Activated T-cell treated with anti-CD3 and anti-CD28 coated beads, Interleukin-2, amount 50 U/mL, for 1 hour (primary cell): ENCODE measurements around the gene TTC7B.

Source experiments
- DNase-seq: peaks from one replicate; pipeline ENCODE4 v3.0.0-alpha.2; 2020

The TTC7B gene

DNA sequence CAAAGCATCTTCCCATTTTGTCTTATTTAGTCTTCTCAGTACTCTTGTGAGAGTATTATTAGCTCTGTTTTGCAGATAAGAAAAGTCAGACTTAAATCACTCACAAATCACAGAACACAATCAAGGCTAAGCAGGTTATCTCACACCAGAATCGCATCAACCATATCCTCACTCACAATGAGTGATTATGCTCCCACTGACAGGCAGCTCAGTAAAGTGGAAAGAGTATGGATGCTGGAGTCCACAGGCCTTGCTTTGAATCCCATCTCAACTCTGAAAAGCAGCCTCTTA lies 43.1 kb downstream of the TTC7B start:
- DNase-seq, result no peak

DNA sequence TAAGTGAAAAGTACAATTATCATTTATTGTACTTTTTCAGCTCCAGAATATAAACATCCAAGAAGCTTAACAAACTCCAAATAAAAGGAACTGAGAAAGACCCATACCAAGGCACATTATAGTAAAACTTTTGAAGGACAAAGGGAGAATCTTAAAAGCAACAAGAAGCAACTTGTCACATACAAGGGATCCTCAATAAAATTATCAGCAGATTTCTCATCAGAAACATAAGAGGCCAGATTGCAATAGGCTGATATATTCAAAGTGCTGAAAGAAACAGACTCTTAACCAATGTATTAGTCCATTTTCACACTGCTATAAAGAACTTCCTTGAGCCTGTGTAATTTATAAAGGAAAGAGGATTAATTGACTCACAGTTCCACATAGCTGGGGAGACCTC lies 48.3 kb downstream of the TTC7B start:
- no peak for DNase-seq

DNA sequence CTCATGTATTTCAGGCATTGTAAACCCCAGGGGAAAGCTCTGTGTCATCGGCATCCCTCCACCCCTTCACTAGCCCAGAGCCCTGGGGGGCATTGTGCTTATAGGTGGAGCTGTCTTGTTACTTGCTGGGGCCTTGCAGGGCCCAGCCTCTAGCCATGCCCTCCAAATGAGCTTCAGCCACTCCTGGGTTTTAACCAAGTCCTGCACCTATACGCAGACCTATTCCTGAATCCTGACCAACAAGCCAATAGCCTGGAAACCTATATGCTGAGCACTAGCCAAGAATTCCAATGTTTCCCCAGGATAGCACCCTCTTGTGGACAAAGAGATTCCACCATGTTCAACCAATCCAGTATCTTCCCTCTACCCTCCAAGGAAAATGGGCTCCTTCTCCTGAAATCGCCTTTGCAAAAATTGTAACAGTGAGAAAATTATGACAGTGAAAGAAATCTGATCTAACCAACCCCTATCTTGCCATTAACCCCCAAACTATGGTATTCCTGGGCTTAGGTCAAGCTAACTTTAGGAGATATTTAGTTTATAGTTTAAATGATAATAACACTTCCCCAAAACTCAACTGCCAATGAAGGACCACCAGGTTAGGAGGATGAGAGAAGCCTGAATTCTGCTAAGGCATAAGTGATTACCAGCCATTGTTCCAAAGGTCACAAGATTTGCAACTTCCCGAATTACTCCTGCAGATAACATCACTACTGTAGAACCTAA lies 55.5 kb downstream of the TTC7B start:
- no peak for DNase-seq

DNA sequence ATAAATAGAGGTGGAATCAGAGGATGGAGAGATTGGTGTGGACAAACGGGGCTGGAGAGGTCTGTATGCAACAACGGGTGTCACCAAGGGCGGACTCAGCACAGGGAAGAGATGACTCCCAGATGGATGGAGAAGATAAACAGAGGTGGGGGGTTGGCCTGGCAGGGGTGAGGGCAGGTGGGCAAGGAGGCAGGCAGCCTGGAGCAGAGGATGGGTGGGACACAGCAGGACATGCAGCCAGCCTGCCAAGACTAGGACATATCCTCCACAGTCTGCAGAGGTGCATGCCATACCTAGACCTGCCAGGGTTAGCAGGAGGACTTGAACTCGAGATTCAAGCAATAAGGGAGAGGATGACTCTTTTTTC lies 56.2 kb downstream of the TTC7B start:
- no peak for DNase-seq

DNA sequence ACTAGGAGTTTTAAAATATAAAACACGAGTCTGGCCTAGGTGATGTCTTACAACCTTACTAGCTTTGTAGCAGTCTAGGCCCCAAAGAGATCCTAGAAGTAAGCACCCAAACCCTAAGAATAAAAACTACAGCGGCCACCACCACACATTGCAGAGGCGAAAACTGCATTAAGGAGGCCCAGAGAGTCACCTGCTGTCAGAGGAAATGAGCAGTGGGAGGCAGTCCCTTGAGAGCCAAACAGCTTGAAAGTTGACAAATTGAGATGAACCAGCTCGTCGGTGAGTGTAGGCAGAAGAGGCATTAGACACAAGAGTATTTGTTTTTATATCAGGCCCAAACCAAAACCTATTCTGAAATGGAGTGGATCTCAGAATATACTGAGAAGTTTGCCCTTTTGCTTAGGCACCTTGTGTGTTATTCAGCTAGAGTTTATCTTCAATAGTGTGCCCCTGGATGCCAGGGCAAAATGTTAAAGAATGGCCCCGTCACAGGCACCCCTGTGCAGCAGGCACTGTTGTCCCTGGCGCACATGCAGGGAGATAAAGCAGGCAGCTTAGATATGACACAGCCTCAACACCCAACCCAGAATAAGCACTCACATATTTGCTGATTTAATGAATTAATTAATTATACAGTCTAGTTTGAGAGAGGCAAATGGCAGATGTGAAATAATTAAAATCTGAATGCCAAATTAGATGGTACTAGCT lies 56.7 kb downstream of the TTC7B start:
- DNase-seq, result no peak

DNA sequence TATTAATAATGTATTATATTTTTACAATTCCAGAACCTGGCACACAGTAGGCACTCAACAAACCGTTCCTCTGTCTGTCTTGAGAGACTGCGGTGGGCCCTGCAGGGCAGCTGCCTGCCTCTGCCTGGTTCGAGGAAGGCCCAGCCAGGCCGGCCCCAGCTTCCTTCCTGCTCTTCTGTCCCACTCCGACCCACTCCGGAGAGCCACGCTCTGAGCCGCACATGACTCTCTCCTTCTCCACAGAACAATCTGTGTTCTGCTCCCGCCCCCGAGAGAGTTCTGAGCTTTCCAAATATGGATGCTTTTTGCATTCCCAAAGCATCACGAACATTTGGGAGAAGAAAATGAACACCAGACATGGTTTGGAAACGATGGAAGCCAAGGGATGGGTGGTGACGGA lies 57.3 kb downstream of the TTC7B start:
- DNase-seq, result no peak

DNA sequence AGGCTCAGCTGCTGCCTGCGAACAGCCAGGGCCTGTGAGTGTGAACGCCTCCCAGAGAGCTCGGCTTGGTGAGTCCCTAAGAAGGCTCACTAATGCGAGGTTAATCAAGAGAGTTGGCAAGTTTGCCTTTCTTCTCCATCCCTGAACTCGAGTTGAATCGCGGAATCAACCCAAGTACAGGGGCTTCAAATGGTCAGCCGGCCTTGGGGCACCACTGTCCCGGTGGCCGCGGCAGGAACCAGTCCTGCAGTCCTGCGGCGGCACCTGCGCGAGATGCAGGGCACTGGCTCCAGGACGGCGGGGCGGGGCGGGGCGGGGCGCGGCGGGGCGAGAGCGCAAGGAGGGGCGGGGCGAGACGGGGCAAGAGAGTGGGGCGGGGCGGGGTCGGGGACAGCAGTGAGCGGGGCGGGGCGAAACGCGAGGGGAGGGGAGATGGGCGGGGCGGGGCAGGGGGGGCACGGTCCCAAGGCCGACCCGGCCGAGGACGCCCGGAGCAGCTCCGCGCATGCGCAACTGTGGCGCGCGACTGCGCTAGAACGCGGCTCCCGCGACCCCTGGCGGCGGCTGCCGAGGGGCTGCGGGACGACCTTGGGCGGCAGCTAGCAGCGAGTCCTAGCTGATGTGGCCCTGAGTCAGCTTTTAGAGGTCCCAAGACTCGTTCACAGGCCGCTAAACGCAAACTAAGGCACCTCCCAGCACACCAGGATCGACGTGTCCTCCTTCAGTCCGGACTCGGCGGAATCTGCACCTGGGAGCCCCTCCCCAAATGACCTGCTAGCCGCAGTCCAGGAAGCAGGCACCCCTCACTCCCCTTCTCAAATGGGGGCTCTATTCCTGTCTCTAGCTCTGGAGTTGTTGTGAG lies 58.0 kb downstream of the TTC7B start:
- DNase-seq, result peak; percentile 98

DNA sequence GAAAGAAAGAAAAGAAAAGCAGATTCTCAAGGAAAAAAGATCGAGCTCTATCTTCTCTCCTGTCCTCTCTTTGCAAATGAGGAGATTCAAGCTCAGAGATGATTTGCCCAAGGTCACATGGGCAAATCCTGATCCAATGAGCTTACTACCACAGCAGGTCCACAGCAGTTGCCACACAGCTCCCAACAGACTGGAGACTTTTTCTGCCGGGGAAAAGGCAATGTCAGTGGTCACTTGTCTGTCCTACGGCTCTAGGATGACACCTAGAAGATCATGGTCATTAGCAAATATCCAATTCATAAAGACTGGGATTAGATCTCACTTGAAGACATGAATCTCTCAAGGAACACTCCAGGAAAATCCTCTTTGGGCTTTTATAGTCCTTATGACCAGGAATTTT lies 58.8 kb downstream of the TTC7B start:
- no peak for DNase-seq

DNA sequence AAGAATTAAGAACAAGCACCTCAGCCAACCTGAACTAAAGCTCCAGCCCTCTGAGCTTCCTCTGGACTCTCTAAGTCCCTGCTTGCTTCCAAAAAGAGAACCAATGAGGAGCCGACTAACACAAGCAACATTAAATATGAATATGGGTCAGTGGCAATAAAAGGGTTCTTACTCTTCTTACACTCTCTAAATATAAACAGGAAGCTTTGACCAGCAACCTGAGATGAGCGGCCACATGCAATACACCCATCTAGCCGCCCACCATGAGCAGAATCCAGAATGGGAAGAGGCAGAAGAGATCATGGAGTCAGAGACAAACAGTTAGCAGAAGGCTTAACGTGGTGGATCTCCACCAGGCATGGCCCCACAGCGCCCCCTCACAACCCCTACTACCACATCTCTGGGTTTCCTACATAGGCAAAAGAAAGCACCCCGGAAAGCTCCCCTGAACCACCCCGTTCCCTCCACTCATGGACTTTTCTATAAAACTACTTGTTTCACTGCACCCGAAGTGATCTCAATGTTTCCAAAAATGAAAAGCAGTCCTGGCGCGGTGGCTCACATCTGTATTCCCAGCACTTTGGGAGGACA lies 59.4 kb downstream of the TTC7B start:
- DNase-seq, result no peak

DNA sequence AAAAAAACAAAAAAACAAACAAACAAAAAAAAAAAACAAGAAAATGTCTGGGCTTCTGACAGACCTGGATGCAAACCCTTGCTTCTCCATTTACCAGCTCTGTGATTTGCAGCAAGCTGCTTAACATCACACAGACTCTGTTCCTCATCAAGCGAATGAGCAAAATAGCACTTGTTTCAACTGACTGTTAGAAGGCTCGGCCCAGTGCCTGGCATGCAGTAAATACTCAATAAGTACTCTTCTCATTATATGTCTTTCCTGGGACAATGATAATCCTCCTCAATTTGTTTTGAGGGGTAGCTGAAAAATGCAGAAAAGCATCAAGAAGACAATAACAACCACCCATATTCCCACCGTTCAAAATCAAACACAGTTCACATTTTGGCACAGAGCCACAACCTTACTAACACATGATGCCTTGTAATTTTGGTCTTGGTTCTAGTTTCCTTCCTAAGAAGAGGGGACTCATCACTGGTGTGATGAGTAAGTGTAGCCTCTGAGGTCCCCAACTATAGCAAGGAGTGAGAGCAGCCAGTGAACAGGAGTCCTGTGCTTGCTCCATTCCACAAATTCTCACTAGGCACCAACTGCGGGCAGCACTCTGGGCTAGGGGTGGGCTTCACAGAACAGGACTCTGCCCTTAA lies 60.4 kb downstream of the TTC7B start:
- DNase-seq, result no peak

DNA sequence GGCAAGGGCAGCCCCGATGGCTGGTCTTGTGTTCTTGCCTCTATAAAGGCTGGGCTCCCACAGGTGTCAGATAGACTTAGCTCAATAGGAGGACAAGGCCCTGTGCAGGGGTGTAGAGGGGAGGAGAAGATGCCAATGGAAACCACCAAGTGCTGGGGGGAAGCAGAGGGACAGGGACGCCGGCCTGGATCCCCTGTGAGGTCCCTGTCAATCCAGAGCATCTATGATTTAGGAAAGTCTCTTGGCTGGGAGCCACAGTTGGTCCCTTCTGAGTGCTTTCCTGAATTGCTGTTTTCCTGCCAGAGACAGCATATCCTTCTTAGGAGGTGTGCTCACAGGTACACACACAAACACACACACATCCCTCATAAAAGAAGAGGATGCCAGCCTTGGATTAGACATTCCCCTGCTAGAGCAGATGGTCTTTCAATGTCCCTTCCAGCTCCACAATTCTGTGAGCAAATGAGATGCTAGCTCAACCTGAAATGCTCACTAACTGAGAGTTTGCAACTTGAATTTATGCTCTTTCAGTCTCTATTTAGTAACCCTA lies 62.7 kb downstream of the TTC7B start:
- DNase-seq, result no peak

DNA sequence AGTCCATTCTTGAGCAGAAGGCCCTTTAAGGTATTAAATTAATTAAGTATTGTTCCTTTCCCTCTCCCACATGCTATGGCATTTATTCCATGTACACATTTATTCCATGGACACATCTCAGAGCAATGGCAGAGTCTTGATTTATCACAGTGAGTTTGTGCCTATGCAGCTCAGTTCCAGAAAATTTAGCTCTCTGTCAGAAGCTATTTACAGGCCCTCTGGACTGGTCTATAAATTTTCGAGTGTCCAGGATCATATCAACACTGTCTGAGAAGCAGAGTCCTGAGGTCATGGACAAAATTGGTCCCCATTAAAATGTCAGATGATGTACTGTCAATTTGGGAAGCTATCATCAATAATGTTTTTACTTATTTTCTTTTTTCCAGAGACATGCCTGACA lies 65.5 kb downstream of the TTC7B start:
- no peak for DNase-seq

DNA sequence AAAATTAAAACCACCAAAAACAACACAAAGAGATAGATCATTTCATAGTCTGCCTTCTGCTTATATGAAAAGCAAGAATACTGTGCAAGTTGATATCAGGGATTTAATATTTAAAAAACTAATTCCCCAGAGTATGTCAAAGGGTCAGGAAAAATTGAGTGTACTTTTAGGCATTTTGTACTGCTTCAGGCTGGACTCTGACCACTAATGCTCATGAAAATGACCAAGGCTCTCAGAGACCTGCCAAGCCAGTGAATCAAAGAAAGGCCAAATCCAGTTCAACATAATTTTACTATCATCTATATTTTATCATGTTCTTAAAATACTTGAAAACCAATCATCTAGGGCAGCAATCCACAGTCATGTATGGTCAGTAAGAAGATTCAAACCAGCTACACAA lies 66.0 kb downstream of the TTC7B start:
- DNase-seq, result no peak

DNA sequence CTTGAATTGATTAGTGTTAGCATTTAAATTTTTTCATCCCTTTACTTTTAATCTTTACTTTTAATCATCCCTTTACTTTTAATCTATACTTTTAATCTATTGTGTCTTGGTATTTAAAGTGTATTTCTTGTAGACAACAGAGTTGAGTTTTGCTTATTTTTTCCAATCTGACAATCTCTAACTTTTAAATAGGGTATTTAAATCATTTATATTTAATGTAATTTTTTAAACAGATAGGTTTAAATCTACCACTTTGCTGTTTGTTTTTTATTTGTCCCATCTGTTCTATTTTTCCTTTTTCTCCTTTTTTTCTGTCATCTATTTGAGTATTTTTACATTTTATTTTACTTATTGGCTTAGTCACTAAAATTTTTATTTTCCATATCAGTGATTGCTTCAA lies 68.3 kb downstream of the TTC7B start:
- DNase-seq, result no peak

DNA sequence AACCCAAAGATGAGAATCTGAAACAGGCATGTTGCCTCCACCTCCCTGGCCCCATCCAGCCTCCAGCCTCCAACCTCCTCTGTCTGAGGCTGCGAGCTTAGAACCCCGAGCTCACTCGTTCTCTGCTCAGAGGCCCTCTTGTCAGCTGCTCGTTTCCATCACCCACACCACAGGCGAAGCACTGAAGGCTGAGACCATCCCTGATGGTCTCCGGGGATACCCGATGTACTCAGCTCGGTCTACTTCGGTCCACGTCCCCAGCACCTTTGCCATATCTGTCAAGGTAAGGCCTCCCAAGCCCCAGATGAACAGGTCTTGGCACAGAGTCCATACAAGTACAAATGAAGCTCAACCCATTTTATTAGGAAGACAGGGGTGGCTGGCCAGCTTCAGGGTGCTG lies 72.4 kb downstream of the TTC7B start:
- DNase-seq, result no peak

DNA sequence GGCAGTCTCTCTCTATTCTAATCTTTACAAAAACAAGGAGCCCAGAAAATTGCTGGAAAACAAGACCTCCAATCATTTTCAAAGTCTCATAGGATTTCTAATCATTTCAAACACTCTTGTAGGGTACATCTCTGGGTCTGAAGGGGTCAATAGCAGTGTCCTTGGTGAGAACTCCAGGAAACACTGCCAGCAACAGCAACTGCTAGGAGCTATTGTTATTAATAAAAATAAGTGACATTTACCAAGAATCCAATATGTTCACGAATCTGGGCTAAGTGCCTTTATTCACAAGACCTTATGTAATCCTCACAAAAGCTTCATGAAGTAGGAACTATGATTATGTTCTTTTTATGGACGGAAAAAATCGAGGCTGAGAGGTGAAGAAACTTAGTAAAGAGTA lies 72.8 kb downstream of the TTC7B start:
- no peak for DNase-seq

DNA sequence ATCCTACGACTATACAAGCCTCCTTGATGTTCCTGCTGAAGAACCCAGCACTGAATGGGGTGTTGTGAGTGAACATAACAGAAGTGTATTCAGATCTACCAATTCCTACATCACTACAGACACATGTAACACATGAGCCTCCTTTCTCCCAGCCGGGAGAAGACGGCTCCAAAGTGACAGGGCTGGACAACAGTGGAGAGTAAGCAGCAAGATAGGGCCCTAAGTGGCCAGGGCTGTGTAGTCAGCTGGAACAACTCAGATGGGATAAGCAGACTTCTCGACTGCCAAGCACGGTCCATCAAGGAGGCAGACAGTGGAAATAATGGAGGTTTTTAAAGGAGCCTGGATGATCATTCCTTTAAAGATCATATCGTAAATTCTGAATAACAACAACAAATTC lies 73.5 kb downstream of the TTC7B start:
- DNase-seq, result no peak

DNA sequence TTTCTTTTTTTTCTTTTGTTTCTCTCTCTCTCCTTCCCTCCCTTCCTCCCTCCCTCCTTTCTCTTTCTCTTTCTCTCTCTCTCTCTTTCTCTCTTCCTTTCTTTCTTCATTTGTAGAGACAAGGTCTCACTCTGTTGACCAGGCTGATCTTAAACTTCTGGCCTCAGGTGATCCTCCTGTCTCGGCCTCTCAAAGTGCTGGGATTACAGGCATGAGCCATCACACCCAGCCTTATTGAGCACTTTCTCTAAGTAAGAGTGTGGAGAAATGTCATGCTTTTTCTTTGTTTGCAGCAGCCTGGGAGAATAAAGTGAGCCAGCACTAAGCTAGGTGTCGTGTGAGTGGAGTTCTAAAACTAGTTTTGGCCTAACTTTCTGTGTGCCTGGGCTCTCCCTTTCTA lies 74.0 kb downstream of the TTC7B start:
- DNase-seq, result no peak

DNA sequence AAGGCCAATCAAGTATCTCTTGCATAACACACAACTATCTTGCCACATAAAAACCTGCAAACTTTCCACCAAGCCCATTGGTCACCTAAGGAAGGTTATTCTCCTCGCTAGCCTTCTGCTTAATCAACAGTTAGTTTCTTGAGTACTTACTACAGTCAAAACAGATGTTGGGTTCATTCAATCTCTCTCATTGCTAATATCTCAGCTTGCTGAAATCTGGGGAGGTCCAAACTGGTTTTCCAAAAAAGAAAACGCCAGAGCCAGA lies 74.6 kb downstream of the TTC7B start:
- no peak for DNase-seq

DNA sequence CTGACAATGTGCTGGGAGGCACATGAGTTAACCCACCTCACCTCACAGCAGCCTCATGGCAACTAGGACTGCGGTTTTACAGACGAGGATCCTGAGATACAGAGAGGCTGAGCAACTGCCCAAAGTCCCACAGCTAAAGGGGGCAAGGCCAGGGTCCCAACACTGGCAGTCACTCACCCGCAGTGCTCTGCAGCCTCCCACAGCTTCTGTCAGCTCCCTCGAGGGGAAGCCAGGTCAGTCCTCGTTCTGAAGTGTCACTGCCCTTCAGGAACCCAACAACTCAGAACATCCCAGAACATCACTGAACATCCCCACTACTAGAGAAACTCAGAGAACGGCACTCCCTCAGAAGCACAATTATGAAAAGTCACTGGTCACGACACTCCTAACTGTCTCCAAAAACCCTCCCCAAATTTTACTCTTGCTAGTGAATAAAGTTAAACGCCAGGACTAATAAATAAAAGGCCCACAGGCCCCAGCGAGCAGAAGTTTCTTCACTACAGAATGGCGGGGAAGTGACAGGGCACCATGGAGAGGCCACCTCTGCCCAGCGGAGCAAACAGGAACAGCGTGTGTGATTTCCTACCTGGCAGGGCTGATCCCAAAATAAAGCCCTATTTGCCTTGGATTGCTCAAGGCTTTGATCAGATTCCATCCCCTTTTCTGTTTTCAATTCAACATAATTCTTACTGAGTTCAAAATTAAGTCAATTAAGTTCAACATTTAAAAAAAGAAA lies 75.1 kb downstream of the TTC7B start:
- no peak for DNase-seq

DNA sequence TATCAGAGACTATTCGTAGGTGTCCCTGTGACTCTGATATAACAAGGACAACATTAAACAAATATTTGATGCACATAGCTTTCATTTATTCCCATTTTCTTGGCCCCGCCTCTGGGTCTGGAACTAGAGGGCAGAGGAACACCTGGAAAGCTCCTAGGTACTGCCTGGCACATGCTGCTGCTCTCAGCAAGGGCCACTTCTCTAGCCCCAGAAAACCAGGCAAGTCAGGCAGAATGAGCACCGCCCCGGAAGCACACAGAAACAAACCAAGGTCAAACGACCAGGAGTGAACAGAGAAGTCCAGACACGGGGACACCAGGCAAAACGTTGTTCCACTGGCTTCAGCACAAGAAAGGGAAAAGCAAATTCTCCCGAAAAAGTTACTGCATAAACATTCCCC lies 76.1 kb downstream of the TTC7B start:
- DNase-seq, result no peak

DNA sequence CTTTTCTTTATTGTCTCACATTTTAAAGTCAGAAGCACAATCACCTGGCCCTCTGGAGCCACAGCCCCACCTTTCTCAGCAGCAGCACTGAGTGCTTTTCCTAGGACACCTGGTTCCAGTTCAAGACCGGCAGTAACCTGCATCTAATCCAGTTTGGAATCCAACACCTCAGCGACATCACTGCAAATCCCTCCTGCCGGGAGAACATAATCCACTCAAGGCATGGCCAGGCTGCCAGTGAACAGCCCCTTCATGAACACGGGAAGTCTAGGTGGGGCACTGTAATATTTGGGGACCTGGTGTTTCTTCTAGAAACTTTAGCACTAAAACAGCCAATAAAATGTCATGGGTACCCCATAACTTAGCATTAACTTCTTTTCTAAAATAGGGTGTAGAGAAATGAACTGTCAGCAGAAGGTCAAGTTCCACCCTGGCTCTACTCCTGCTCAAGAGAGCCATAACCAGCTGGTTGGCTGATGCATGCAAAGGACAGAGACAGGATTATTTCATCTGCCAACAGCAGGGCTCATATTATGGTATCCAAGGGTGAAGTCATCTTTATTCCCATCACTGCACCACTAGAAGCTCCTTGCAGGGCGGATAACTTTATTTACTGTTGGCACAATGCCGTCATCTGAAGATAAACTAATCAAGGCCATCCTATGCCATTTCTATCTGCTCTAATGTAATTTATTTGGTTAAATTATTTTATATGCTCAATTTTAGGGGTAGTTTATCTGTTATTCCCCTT lies 76.7 kb downstream of the TTC7B start:
- DNase-seq, result no peak
